GM23248 (cell line): ENCODE measurements around the gene ATG7. TPM values are rescaled to one million over a fixed set of nuclear protein-coding genes. Genes with fewer than 3 reads are reported as not detected.

Experiments used
- DNase-seq: peaks from one replicate; pipeline ENCODE4 v3.0.0-alpha.2; 2015
- H2AFZ ChIP-seq: fragments of 200-600 bp; sonication (generic); 2 replicates; pipeline ENCODE4 v1.6.1; 2016; ENCODE audit warnings: antibody characterized with exemption
- H3F3A ChIP-seq: fragments of 200-600 bp; sonication (generic); 2 replicates; pipeline ENCODE4 v1.6.1; 2016; ENCODE audit warnings: mild to moderate bottlenecking, antibody characterized with exemption, mixed run types; ENCODE audit not compliant: insufficient read depth
- H3K27ac ChIP-seq: fragments of 200-600 bp; sonication (generic); 2 replicates; pipeline ENCODE4 v1.5.1; 2016; ENCODE audit warnings: mild to moderate bottlenecking
- H3K27me3 ChIP-seq: fragments of 200-600 bp; sonication (generic); replicated peaks from 2 replicates; pipeline ENCODE4 v1.6.1; 2016; ENCODE audit warnings: mild to moderate bottlenecking; ENCODE audit not compliant: insufficient read depth
- H3K36me3 ChIP-seq: fragments of 200-600 bp; sonication (generic); 2 replicates; pipeline ENCODE4 v1.6.1; 2016; ENCODE audit warnings: low read depth, mild to moderate bottlenecking
- H3K4me1 ChIP-seq: fragments of 200-600 bp; sonication (generic); 2 replicates; pipeline ENCODE4 v1.6.1; 2016; ENCODE audit warnings: mild to moderate bottlenecking; ENCODE audit not compliant: insufficient read depth
- H3K4me2 ChIP-seq: fragments of 200-600 bp; sonication (generic); one replicate; pipeline ENCODE4 v1.6.1; 2016; ENCODE audit warnings: mild to moderate bottlenecking; ENCODE audit not compliant: unreplicated experiment
- H3K4me3 ChIP-seq: fragments of 200-600 bp; sonication (generic); 2 replicates; pipeline ENCODE4 v1.5.1; 2016; ENCODE audit warnings: mild to moderate bottlenecking
- H3K79me2 ChIP-seq: fragments of 200-600 bp; sonication (generic); 2 replicates; pipeline ENCODE4 v1.6.1; 2016; ENCODE audit warnings: mild to moderate bottlenecking; ENCODE audit not compliant: insufficient read depth
- H3K9ac ChIP-seq: fragments of 200-600 bp; sonication (generic); 2 replicates; pipeline ENCODE4 v1.6.1; 2016; ENCODE audit warnings: mild to moderate bottlenecking
- H3K9me2 ChIP-seq: fragments of 200-600 bp; sonication (generic); 2 replicates; pipeline ENCODE4 v1.6.1; 2016; ENCODE audit warnings: mixed run types, mild to moderate bottlenecking, moderate library complexity; ENCODE audit not compliant: insufficient read depth
- H3K9me3 ChIP-seq: fragments of 200-600 bp; sonication (generic); one replicate; pipeline ENCODE4 v1.6.1; 2017; ENCODE audit warnings: low read depth
- H4K20me1 ChIP-seq: fragments of 200-600 bp; sonication (generic); 2 replicates; pipeline ENCODE4 v1.6.0; 2016; ENCODE audit not compliant: insufficient read depth
- EZH2 ChIP-seq: fragments of 200-600 bp; sonication (generic); IDR thresholded peaks from 2 replicates; pipeline ENCODE4 v1.6.1; 2018; ENCODE audit warnings: antibody characterized with exemption, mild to moderate bottlenecking; ENCODE audit not compliant: insufficient read depth, poor library complexity, severe bottlenecking
- EZH2phosphoT487 ChIP-seq: fragments of 200-600 bp; sonication (generic); IDR thresholded peaks from 2 replicates; pipeline ENCODE4 v1.6.1; 2018; ENCODE audit warnings: antibody characterized with exemption, moderate library complexity, mild to moderate bottlenecking, low read depth; ENCODE audit not compliant: insufficient read depth
- WGBS, 2 experiments: methylation state at CpG; one replicate each; pipeline ENCODE4 v1.1.6; 2015 to 2017; ENCODE audit warnings: low lambda C conversion rate in 2 of 2, low coverage in 1 of 2; ENCODE audit errors: missing lambda C conversion rate in 2 of 2; 5-methylcytosine and 5-hydroxymethylcytosine counted together
- in situ Hi-C: fragments of 300-500 bp; cut with MboI; formaldehyde crosslinking; loops from 2 replicates; pipeline ENCODE4 v1.15.0; 2020
- polyA plus RNA-seq: library from polyadenylated mRNA; unstranded; fragments of >200 nt; fragmentation: Nextera tagmentation; extraction: Ambion mirVana; gene quantifications from 2 replicates; pipeline ENCODE4 v1.2.1, GENCODE V29; 2016
- total RNA-seq: library from RNA; depleted of rRNA; stranded (reverse); fragments of >200 nt; shearing (Covaris generic); gene quantifications from 2 replicates; pipeline ENCODE4 v1.2.3, GENCODE V29; 2014

Gene ATG7
- total and polyA plus RNA-seq, 2 experiments from 2014 or later: 40.5 to 67.5 TPM

- Histone ChIP-seq H3K27ac (no peak overlapping the region), H3K4me3 (no peak overlapping the region), H3K4me1 (peaks cover 11% of the 10 kb centered on the region), H4K20me1 (no peaks in the 10 kb centered on the region), H3K9me3 (no peaks in the 10 kb centered on the region), H3K79me2 (no peaks in the 10 kb centered on the region), H3K9ac (no peak overlapping the region), H3K27me3 (no peaks in the 10 kb centered on the region), H2AFZ (no peak overlapping the region), H3K36me3 (no peaks in the 10 kb centered on the region), H3K9me2 (no peaks in the 10 kb centered on the region), H3K4me2 (no peak overlapping the region), H3F3A (peaks cover 17% of the 10 kb centered on the region)
- no peak for TF ChIP-seq EZH2
- no peak for TF ChIP-seq EZH2phosphoT487
- in situ Hi-C loops: no loop called here
- 93 to 97% methylated on average over 6 of the region's 6 CpGs for WGBS, 2 experiments
- peak; percentile 50 for DNase-seq
Observed at GRCh38 chr3:11494131-11494916, 222.1 kb downstream of the ATG7 start.

GRCh38 chr3:11495948-11496557, 223.9 kb downstream of the ATG7 start:
- Histone ChIP-seq H3K36me3 (no peaks in the 10 kb centered on the region), H2AFZ (no peak overlapping the region), H3K9ac (no peak overlapping the region), H3K79me2 (no peaks in the 10 kb centered on the region), H3K9me3 (no peaks in the 10 kb centered on the region), H3K4me2 (no peak overlapping the region), H3K4me1 (peaks cover 15% of the 10 kb centered on the region), H3F3A (peaks cover 22% of the 10 kb centered on the region), H4K20me1 (no peaks in the 10 kb centered on the region), H3K27ac (no peak overlapping the region), H3K4me3 (no peak overlapping the region), H3K27me3 (no peaks in the 10 kb centered on the region), H3K9me2 (no peaks in the 10 kb centered on the region)
- TF ChIP-seq EZH2phosphoT487 (no peak), EZH2 (no peak)
- DNase-seq: no peak
- 95% methylated on average over 11 of the region's 11 CpGs for WGBS, 2 experiments
- in situ Hi-C loops: no loop called here

- H2AFZ ChIP-seq: no peak overlapping the region
- H3K27me3 ChIP-seq: no peaks in the 10 kb centered on the region
- H3F3A ChIP-seq: peaks cover 22% of the 10 kb centered on the region
- no peak for DNase-seq
- peaks cover 15% of the 10 kb centered on the region for H3K4me1 ChIP-seq
- WGBS, 2 experiments: 94 to 98% methylated on average over 2 of the region's 2 CpGs
- H3K9me2 ChIP-seq: no peaks in the 10 kb centered on the region
- in situ Hi-C loops: no loop called here
- H3K79me2 ChIP-seq: no peaks in the 10 kb centered on the region; the same call in 1 of the 2 replicates
- no peak overlapping the region for H3K9ac ChIP-seq
- no peaks in the 10 kb centered on the region for H4K20me1 ChIP-seq
- no peaks in the 10 kb centered on the region for H3K9me3 ChIP-seq
- no peak overlapping the region for H3K27ac ChIP-seq
- no peak overlapping the region for H3K4me3 ChIP-seq
- H3K4me2 ChIP-seq: peak overlapping the region; percentile 61
- H3K36me3 ChIP-seq: no peaks in the 10 kb centered on the region
- TF ChIP-seq EZH2: no peak
- TF ChIP-seq EZH2phosphoT487: no peak
Observed at GRCh38 chr3:11498177-11498576, 226.0 kb downstream of the ATG7 start.

- Histone ChIP-seq H3K9me3 (no peaks in the 10 kb centered on the region), H3K4me3 (no peak overlapping the region), H2AFZ (0 out of 2 replicates have a peak overlapping the region, but pooled peaks have one; percentile 11), H3K9me2 (no peaks in the 10 kb centered on the region), H3K27ac (peak overlapping the region; percentile 41), H3K79me2 (no peaks in the 10 kb centered on the region; the same call in 1 of the 2 replicates), H3K36me3 (no peaks in the 10 kb centered on the region), H3K4me1 (peaks cover 15% of the 10 kb centered on the region), H4K20me1 (no peaks in the 10 kb centered on the region), H3K4me2 (peak overlapping the region; percentile 61), H3F3A (peaks cover 22% of the 10 kb centered on the region), H3K9ac (no peak overlapping the region), H3K27me3 (no peaks in the 10 kb centered on the region)
- in situ Hi-C loops: no loop called here
- DNase-seq: peak; percentile 59
- whole genome bisulfite sequencing, 2 experiments: 0 to 16% methylated on average over 1 of the region's 1 CpG
- TF ChIP-seq EZH2phosphoT487: no peak
- TF ChIP-seq EZH2: no peak
Observed at GRCh38 chr3:11498646-11499045, 226.4 kb downstream of the ATG7 start.
